ENCODE data around the gene BCCIP.

DNA sequence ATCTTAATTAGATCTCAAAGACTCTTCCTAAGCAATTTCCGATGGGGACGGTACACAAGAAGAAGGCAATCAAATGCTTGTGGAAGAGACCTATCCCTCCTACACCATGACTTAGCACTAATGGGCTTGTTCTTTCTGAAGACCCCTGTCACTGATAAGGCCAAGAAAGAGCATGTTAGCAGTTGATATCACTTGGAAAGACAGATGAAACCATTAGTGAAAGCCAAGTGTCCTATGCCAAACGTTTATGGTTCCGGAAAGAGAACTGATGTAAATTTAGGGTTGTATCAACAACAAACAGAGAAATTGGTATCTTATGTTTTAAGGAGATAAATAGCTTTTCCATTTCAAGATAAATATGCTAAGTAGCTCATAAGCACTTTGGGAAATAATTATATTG is 6.8 kb upstream of the BCCIP start:
- peak; percentile 91 for TF ChIP-seq POLR2A (IDR thresholded peaks at IDR 0.05; ENCODE audit: low read length)
- peak; percentile 75 for TF ChIP-seq GATA1 (IDR thresholded peaks at IDR 0.05; ENCODE audit: low read depth, low read length)

Data from erythroblast (primary cell).